Anterior cingulate cortex (tissue), 58 donors: ENCODE data around the gene S1PR2.
A peak's percentile ranks its signal among the peaks of the same experiment; 100 is the strongest.

ENCODE experiments used
- DNase-seq, 58 donors: peaks; one replicate each; lab custom pipeline; 2025; lab: John Stamatoyannopoulos, UW

The S1PR2 gene, protein sequence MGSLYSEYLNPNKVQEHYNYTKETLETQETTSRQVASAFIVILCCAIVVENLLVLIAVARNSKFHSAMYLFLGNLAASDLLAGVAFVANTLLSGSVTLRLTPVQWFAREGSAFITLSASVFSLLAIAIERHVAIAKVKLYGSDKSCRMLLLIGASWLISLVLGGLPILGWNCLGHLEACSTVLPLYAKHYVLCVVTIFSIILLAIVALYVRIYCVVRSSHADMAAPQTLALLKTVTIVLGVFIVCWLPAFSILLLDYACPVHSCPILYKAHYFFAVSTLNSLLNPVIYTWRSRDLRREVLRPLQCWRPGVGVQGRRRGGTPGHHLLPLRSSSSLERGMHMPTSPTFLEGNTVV

GRCh38 chr19:10230861-10231611 is at the start of gene S1PR2:
TSS of gene S1PR2 (minus strand) at chr19:10231331. CDS start at chr19:10224905, 6,426 bp downstream.
- peak in 27 of 58 donors; percentile 9 to 73 (median 26) for DNase-seq

- no peak for DNase-seq
These were observed 48.8 kb upstream of the S1PR2 start for GRCh38 chr19:10279737-10280442.

DNA sequence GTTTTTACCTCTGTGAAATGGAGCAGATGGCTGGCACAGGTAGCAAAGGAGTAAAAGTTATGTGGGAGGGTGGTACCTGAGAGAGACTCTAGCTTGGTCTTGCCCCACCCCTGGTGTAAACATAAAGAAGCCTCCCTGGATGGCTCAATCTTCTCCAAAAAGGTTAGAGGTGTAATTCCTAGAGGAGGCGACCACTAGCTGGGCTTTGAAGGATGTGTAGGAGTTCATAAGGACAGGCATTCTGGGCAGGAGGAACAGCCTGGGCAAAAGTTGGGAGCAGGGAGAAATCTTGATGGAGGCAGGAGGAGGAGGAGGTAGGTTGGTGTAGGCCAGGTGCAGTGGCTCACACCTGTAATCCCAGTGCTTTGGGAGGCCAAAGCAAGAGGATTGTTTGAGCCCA is 47.8 kb upstream of the S1PR2 start:
- DNase-seq, result no peak

DNA sequence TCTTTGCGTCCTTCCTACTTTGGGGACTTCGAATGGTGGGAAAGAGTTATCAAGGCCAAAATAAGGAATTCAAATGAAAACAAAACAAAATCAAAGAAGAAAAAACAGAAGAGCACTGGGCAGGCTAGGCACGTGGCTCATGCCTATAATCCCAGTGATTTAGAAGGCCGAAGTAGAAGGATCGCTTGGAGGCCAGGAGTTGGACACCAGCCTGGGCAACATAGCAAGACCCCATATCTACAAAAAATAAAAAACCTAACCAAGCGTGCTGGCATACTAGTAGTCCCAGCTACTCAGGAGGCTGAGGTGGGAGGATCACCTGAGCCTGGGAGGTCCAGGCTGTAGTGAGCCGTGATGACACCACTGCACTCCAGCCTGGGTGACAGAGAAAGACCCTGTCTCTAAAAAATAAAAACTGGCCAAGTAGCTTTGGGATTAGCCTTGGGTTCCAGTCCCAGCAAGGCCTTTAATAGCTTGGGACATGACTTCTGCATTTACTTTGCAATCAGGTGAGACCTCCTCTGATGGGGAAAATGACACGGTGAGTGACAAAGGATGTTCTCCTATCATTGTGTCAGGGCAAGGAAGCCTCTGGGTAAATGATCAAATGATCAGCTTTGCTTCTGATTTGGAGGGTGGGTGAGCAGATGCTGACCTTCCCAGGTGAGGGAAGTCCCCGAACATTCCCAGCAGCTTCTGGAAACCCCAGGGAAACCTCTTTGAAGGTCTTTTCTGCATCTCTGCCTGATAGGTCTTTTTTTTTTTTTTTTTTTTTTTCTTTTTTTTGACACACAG is 46.9 kb upstream of the S1PR2 start:
- no peak for DNase-seq

- no peak for DNase-seq
These were observed 43.5 kb upstream of the S1PR2 start for GRCh38 chr19:10274589-10274988.

DNA sequence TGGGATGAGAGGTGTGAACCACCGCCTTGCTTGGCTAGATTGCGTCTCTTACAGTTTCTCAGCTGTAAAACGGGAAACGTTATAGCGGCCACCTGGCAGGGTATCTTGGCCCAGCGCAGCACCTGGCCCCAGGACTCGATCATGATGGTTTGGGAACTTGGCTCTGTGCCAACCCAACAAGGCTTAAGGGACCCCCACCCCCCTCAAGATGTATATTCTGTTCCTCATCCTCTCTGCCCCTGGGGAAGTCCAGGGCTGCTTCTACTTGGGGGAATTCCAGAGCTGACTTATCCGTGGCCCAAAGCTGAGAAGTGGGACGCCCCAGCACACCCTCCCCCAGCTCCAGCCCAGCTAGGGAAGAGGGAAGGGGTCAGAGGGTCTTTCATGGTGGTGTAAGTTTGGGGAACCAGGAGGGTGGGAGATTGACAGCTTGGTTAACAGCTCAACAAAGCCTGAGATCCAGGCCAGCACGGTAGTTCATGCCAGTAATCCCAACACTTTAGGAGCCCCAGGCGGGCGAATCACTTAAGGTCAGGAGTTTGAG is 40.5 kb upstream of the S1PR2 start:
- peak in 1 of 58 donors; percentile 27 for DNase-seq

DNA sequence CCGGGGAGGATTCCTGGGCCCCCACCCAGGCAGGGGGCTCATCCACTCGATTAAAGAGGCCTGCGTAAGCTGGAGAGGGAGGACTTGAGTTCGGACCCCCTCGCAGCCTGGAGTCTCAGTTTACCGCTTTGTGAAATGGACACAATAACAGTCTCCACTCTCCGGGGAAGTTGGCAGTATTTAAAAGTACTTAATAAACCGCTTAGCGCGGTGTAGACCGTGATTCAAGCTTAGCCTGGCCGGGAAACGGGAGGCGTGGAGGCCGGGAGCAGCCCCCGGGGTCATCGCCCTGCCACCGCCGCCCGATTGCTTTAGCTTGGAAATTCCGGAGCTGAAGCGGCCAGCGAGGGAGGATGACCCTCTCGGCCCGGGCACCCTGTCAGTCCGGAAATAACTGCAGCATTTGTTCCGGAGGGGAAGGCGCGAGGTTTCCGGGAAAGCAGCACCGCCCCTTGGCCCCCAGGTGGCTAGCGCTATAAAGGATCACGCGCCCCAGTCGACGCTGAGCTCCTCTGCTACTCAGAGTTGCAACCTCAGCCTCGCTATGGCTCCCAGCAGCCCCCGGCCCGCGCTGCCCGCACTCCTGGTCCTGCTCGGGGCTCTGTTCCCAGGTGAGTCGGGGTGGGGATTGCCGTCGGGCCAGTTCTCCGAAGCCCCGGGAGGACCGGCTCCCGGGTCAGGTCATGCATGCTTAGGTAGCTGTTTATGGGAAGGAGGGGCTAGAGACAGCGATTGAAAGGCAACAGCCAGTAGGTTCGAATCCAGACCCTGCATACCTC is 39.7 kb upstream of the S1PR2 start, which contains the start of gene ICAM1:
Gene ICAM1, plus strand, starts transcription at position 505 of the 779 bp plus-strand sequence. Its CDS starts 40 bp downstream, at position 545.
- DNase-seq, result peak in 22 of 58 donors; percentile 2 to 65 (median 18)

GRCh38 chr19:10270180-10270615 is 39.1 kb upstream of the S1PR2 start:
- DNase-seq, result peak in 21 of 58 donors; percentile 5 to 35 (median 19)

GRCh38 chr19:10269333-10270179 is 38.4 kb upstream of the S1PR2 start:
- peak in 54 of 58 donors; percentile 5 to 86 (median 52) for DNase-seq

DNA sequence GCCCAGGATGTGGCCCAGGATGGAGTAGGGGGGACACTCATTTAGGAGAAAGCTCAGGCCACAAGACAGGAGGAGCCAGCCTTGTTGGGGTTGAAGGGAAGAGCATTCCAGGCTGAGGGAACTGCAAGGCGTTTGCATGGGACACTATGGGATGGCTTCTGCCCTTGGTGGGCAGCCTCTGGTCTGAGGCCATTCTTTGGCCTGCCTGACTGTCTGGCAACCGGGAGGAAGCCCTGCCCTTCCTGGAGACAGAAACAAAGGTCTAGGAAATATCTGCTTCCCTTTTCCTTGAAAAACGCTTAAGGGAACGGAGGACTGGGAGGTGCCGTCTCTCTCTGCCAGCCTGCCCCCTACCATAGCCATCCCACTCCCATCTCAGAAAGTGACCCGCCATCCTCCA is 36.9 kb upstream of the S1PR2 start:
- DNase-seq, result no peak

DNA sequence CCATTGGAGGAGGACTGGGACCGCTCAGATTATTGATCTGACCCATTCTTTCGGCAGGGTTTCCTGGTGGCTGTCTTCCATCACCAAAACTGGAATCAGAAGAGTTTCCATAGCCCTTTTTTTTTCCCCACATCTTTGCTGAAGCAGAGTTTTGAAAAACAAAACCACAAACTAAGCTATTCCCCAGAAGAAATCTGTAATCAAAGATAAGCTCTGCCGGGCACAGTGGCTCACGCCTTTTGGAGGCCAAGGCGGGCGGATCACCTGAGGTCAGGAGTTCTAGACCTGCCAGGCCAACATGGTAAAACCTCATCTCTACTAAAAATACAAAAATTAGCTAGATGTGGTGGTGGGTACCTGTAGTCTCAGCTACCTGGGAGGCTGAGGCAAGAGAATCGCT is 35.6 kb upstream of the S1PR2 start:
- DNase-seq, result no peak

- DNase-seq, result no peak
These were observed 31.6 kb upstream of the S1PR2 start for GRCh38 chr19:10262771-10263170.

DNA sequence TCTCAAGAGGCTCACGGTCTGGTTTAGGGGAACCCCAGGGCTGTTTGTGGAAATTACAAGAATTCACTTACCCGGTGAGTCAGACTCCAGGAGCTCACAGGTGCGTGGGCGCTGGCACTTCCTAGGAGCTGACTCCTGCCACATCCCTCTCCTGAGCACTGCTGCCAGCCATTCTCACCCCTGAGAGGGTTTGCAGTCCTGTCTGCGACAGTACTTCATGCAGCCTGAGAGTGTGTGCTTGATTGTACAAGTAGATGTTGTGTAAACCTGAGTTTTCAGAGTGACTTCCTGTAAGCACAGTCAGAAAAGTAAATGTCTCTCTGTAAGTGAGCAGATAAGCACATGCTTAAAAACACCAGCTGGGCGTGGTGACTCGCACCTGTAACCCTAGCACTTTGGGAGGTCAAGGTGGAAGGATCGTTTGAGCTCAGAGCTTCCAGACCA is 29.0 kb upstream of the S1PR2 start:
- DNase-seq, result peak in 5 of 58 donors; percentile 5 to 49 (median 16)

GRCh38 chr19:10259162-10259905 is 28.2 kb upstream of the S1PR2 start:
- peak in 50 of 58 donors; percentile 6 to 83 (median 45) for DNase-seq

DNA sequence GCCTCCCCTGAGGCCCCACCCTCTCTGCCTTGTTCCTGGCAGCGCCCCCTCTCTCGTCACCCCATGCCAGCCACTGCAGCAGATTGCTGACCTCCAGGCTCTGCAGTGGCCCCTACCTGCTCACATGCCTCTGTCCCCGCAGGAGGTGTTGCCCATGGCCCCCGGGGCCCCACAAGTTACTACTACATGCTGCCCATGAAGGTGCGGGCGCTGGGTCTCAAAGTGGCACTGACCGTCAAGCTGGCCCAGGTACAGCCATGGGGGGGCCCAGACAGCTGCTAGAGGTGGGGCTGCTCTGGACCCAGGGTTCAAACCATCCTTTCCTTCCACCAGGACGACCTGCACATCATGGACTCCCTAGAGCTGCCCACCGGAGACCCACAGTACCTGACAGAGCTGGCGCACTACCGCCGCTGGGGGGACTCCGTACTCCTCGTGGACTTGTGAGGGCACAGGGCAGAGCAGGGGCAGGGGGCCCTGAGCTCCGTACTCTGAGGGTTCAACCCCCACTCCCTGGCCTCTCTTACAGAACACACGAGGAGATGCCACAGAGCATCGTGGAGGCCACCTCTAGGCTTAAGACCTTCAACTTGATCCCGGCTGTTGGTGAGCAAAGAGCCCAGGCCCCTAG is 27.1 kb upstream of the S1PR2 start:
- no peak for DNase-seq

GRCh38 chr19:10256970-10257615 is 26.0 kb upstream of the S1PR2 start:
- no peak for DNase-seq
